Duodenal mucosa (tissue), 2 donors: ENCODE measurements around the gene SIPA1L3.
"Not testable (repeated sequence)": the region's sequence is repeated elsewhere in the genome, so short reads cannot be mapped to it uniquely, and the experiment has no call there.

Source experiments
- H3K27ac ChIP-seq: one replicate; pipeline ENCODE4 v1.7.0; 2013; ENCODE audit warnings: low read depth, low read length
- H3K27me3 ChIP-seq, 2 donors: one replicate each; pipeline ENCODE4 v1.7.0; 2013; ENCODE audit warnings: low read length in 2 of 2, control low read depth in 1 of 2; ENCODE audit not compliant: insufficient read depth in 2 of 2, control insufficient read depth in 1 of 2
- H3K36me3 ChIP-seq, 2 donors: one replicate each; pipeline ENCODE4 v1.7.0; 2013; ENCODE audit warnings: low read length in 2 of 2, control low read depth in 1 of 2; ENCODE audit not compliant: insufficient read depth in 2 of 2, control insufficient read depth in 1 of 2
- H3K4me1 ChIP-seq, 2 donors: one replicate each; pipeline ENCODE4 v1.7.0; 2013; ENCODE audit warnings: low read length in 2 of 2, control low read depth in 1 of 2; ENCODE audit not compliant: insufficient read depth in 2 of 2, control insufficient read depth in 1 of 2
- H3K4me3 ChIP-seq, 2 donors: one replicate each; pipeline ENCODE4 v1.7.0; 2013; ENCODE audit warnings: low read length in 2 of 2, low read depth in 1 of 2
- H3K9ac ChIP-seq, 2 donors: one replicate each; pipeline ENCODE4 v1.7.0; 2013; ENCODE audit warnings: low read length in 2 of 2, low read depth in 1 of 2
- H3K9me3 ChIP-seq, 2 donors: one replicate each; pipeline ENCODE4 v1.7.0; 2013; ENCODE audit warnings: low read length in 2 of 2, control low read depth in 1 of 2; ENCODE audit not compliant: control insufficient read depth in 1 of 2

The SIPA1L3 gene, protein sequence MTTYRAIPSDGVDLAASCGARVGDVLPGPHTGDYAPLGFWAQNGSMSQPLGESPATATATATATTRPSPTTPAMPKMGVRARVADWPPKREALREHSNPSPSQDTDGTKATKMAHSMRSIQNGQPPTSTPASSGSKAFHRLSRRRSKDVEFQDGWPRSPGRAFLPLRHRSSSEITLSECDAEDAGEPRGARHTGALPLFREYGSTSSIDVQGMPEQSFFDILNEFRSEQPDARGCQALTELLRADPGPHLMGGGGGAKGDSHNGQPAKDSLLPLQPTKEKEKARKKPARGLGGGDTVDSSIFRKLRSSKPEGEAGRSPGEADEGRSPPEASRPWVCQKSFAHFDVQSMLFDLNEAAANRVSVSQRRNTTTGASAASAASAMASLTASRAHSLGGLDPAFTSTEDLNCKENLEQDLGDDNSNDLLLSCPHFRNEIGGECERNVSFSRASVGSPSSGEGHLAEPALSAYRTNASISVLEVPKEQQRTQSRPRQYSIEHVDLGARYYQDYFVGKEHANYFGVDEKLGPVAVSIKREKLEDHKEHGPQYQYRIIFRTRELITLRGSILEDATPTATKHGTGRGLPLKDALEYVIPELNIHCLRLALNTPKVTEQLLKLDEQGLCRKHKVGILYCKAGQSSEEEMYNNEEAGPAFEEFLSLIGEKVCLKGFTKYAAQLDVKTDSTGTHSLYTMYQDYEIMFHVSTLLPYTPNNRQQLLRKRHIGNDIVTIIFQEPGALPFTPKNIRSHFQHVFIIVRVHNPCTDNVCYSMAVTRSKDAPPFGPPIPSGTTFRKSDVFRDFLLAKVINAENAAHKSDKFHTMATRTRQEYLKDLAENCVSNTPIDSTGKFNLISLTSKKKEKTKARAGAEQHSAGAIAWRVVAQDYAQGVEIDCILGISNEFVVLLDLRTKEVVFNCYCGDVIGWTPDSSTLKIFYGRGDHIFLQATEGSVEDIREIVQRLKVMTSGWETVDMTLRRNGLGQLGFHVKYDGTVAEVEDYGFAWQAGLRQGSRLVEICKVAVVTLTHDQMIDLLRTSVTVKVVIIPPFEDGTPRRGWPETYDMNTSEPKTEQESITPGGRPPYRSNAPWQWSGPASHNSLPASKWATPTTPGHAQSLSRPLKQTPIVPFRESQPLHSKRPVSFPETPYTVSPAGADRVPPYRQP (N-terminal part only)

GRCh38 chr19:37906869-37907734, at the start of gene SIPA1L3:
TSS of gene SIPA1L3 (plus strand) at chr19:37907208. CDS start at chr19:38081566, 174,358 bp downstream.
- Histone ChIP-seq H3K4me3 (peak within 1 kb of the TSS; percentile 83 to 97), H3K4me1 (peaks cover 13 to 15% of the 10 kb centered on the region in 2 donors), H3K9ac (peak within 1 kb of the TSS; percentile 75 to 79), H3K27me3 (no peaks in the 10 kb centered on the region), H3K27ac (no peak within 1 kb of the TSS), H3K36me3 (no peaks in the 10 kb centered on the region), H3K9me3 (no peaks in the 10 kb centered on the region)

DNA sequence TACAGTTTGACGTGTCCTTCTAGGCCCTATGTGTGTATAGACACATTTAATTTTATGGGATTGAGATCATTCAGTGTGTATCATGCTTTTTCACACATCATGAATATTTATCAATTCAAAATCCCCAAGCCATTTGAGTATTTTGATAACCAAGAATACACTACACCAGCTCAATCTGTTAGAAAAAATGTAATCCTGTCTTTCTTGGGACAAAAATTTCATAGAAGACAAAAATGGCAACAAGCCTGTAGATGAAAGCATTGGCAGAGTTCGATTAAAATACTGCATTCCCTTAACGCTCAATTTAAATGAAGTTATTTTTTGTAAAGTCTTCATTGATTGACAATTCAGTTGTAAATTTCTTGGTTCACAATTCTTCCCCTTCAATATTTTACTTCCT, 42.5 kb upstream of the SIPA1L3 start:
- no peak overlapping the region for H3K4me3 ChIP-seq
- no peaks in the 10 kb centered on the region for H3K4me1 ChIP-seq
- no peak overlapping the region for H3K9ac ChIP-seq
- H3K27ac ChIP-seq, result no peak overlapping the region
- no peaks in the 10 kb centered on the region for H3K9me3 ChIP-seq
- H3K27me3 ChIP-seq, result no peaks in the 10 kb centered on the region
- no peaks in the 10 kb centered on the region for H3K36me3 ChIP-seq

DNA sequence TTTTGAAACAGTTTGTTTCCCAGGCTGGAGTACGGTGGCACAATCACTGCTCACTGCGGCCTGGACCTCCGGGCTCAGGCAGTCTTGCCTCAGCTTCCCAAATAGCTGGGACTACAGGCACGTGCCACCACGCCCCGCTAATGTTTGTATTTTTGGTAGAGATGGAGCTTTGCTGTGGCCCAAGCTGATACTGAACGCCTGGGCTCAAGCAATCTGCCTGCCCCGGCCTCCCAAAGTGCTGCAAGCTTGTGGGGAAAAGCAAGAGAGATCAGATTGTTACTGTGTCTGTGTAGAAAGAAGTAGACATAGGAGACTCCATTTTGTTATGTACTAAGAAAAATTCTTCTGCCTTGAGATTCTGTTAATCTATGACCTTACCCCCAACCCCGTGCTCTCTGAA, 41.1 kb upstream of the SIPA1L3 start:
- H3K4me1 ChIP-seq, H3K9me3 ChIP-seq, H3K9ac ChIP-seq, H3K27me3 ChIP-seq, H3K4me3 ChIP-seq, H3K27ac ChIP-seq, H3K36me3 ChIP-seq: not testable (repeated sequence)

GRCh38 chr19:37867831-37868230, 39.2 kb upstream of the SIPA1L3 start:
- Histone ChIP-seq H3K9ac (no peak overlapping the region), H3K36me3 (no peaks in the 10 kb centered on the region), H3K4me1 (no peaks in the 10 kb centered on the region), H3K4me3 (no peak overlapping the region), H3K27ac (no peak overlapping the region), H3K9me3 (no peaks in the 10 kb centered on the region), H3K27me3 (no peaks in the 10 kb centered on the region)

DNA sequence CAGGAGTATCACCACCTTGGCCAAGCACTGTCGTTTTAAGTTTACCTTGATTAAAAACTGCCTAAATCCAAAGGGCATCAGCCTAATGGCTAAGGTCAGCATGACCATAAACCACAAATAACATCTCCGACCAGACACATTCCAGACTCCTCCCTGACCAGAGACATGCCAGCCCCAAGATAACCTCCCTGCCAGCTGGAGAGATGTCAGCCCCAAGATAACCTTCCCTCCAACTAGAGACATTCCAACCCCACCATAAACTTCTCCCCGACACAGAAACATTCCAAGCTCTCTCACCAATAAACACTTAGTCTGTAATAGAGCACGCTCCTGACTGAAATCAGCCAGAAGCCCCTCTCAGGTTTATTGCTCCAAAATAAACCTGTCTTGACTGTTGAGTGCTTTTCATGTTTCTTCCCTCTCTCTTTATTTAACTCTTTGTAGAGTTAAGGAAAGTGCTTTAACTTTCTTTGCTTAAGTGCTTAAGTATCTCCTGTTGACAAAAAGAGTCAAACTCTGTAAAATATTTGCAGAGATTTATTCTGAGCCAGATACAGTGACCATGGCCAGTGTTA, 37.2 kb upstream of the SIPA1L3 start:
- Histone ChIP-seq H3K36me3 (no peaks in the 10 kb centered on the region), H3K27me3 (no peaks in the 10 kb centered on the region), H3K4me3 (no peak overlapping the region), H3K9ac (no peak overlapping the region), H3K9me3 (no peaks in the 10 kb centered on the region), H3K4me1 (no peaks in the 10 kb centered on the region), H3K27ac (no peak overlapping the region)

GRCh38 chr19:37872383-37872782, 34.6 kb upstream of the SIPA1L3 start:
- Histone ChIP-seq H3K9ac (no peak overlapping the region), H3K4me1 (no peaks in the 10 kb centered on the region), H3K9me3 (no peaks in the 10 kb centered on the region), H3K4me3 (no peak overlapping the region), H3K36me3 (no peaks in the 10 kb centered on the region), H3K27me3 (no peaks in the 10 kb centered on the region), H3K27ac (no peak overlapping the region)

DNA sequence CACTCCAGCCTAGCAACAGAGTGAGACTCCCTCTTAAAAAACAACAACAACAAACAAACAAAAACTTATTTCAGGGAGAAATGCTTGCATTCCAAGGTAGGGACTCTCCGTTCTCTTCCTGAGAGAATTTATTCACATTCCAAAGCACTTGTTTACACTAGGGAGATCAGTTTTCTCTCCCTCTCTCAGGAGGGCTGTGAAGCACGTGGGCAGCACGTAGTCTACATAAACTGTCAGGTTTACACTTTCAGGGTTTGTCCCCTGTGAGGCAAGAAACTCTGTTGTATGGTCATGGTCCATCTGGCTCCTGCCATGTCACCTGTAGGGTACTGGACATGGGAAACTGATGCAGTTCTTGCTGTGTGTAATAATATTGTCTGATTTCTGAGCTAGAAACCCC, 32.2 kb upstream of the SIPA1L3 start:
- Histone ChIP-seq H3K4me3 (no peak overlapping the region), H3K4me1 (no peaks in the 10 kb centered on the region), H3K27ac (no peak overlapping the region), H3K9me3 (no peaks in the 10 kb centered on the region), H3K36me3 (no peaks in the 10 kb centered on the region), H3K9ac (no peak overlapping the region), H3K27me3 (no peaks in the 10 kb centered on the region)

GRCh38 chr19:37876032-37876431, 31.0 kb upstream of the SIPA1L3 start:
- H3K9ac ChIP-seq, result no peak overlapping the region
- H3K27ac ChIP-seq, result no peak overlapping the region
- no peaks in the 10 kb centered on the region for H3K9me3 ChIP-seq
- H3K4me1 ChIP-seq, result no peaks in the 10 kb centered on the region
- no peaks in the 10 kb centered on the region for H3K27me3 ChIP-seq
- no peaks in the 10 kb centered on the region for H3K36me3 ChIP-seq
- H3K4me3 ChIP-seq, result no peak overlapping the region

GRCh38 chr19:37877147-37877546, 29.9 kb upstream of the SIPA1L3 start:
- Histone ChIP-seq H3K27me3 (no peaks in the 10 kb centered on the region), H3K9me3 (no peaks in the 10 kb centered on the region), H3K4me3 (no peak overlapping the region), H3K36me3 (no peaks in the 10 kb centered on the region), H3K4me1 (no peaks in the 10 kb centered on the region), H3K9ac (no peak overlapping the region), H3K27ac (no peak overlapping the region)
